GM18873 (cell line): ENCODE measurements around the gene AKAP5.
A peak's percentile ranks its signal among the peaks of the same experiment; 100 is the strongest.

Experiments used
- ATAC-seq: cut with Tn5 transposase; IDR thresholded peaks from one replicate; pipeline ENCODE4 v1.9.1; 2021; ENCODE audit warnings: mild to moderate bottlenecking, moderate library complexity, moderate number of reproducible peaks; ENCODE audit not compliant: unreplicated experiment, low FRiP score

The AKAP5 gene

GRCh38 chr14:64465191-64465822 is at the start of gene AKAP5:
TSS of gene AKAP5 (plus strand) at chr14:64465499. CDS start at chr14:64468395, 2,896 bp downstream.
- no peak for ATAC-seq

GRCh38 chr14:64416348-64416932 is 48.9 kb upstream of the AKAP5 start:
- ATAC-seq = no peak

GRCh38 chr14:64417055-64417770 is 48.1 kb upstream of the AKAP5 start:
- no peak for ATAC-seq

GRCh38 chr14:64417771-64418125 is 47.6 kb upstream of the AKAP5 start:
- no peak for ATAC-seq

GRCh38 chr14:64419003-64419402 is 46.3 kb upstream of the AKAP5 start:
- no peak for ATAC-seq

- ATAC-seq = no peak
Observed at GRCh38 chr14:64421166-64421565, 44.1 kb upstream of the AKAP5 start.

GRCh38 chr14:64422005-64422404 is 43.3 kb upstream of the AKAP5 start:
- no peak for ATAC-seq

GRCh38 chr14:64422756-64423155 is 42.5 kb upstream of the AKAP5 start:
- no peak for ATAC-seq

GRCh38 chr14:64423987-64424386 is 41.3 kb upstream of the AKAP5 start:
- ATAC-seq = no peak

GRCh38 chr14:64434528-64434927 is 30.8 kb upstream of the AKAP5 start:
- no peak for ATAC-seq

- ATAC-seq = no peak
Observed at GRCh38 chr14:64438181-64438841, 27.0 kb upstream of the AKAP5 start.

GRCh38 chr14:64439141-64439540 is 26.2 kb upstream of the AKAP5 start:
- no peak for ATAC-seq

GRCh38 chr14:64440494-64440893 is 24.8 kb upstream of the AKAP5 start:
- ATAC-seq = no peak

GRCh38 chr14:64442300-64442988 is 22.9 kb upstream of the AKAP5 start:
- no peak for ATAC-seq

GRCh38 chr14:64444140-64444539 is 21.2 kb upstream of the AKAP5 start:
- no peak for ATAC-seq

- ATAC-seq = peak; percentile 95
Observed at GRCh38 chr14:64444984-64445845, 20.1 kb upstream of the AKAP5 start.

- no peak for ATAC-seq
Observed at GRCh38 chr14:64447876-64448670, 17.2 kb upstream of the AKAP5 start.

- no peak for ATAC-seq
Observed at GRCh38 chr14:64450255-64450654, 15.0 kb upstream of the AKAP5 start.

GRCh38 chr14:64454671-64455070 is 10.6 kb upstream of the AKAP5 start:
- ATAC-seq = no peak
